ENCODE measurements around the gene LRRC75B. TPM values are rescaled to one million over a fixed set of nuclear protein-coding genes. Genes with fewer than 3 reads are reported as not detected.

The LRRC75B gene
- total and polyA plus RNA-seq, 2 of the 13 experiments (the other 11 are each of a cell fraction or from before 2014, with no cell fraction given), result 11.8 to 34.8 TPM

DNA sequence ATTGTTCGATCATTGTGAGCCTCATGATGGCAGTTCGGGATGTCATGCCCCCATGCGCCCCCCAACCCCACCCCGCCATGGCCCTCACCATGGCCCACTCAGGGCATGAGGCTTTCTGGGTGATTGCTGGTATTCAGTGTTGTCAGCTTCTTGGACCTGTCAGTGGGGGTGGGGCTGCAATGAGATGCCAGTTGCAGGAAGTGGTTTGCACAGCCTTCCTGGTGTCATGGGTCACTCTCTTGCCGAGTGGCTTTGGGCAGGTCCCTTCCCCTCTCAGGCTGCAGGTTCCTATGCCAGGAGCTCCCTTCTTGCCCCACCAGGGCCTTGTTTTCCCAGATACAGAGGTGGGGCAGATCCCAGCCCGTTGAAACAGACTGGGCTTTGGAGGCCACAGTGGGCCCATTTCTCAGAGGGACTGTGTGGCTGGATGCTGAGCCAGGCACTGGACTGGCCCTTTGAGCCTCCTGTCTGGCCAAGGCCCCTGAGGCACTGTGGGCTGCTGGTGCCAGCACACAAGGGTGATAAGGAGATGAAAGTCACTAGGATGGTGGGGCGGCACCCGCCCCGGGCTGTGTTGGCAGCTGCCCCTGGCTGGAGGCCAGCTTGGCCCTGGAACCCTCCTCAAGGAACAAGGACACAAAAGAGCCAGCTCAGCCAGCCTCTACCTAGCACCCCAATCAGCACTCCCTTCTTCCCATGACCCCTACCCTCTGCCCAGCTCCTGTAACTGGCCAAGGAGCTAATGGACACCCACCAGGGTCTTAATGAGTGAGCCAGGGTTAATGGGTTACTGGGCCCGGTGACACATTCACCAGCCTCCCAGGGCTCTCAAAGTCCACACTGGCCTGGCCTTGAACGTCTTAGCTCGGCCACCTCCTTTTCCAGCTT lies 8.6 kb upstream of the LRRC75B start (continued):
- 0 out of 2 replicates have a peak, but pooled peaks have one; percentile 44 for TF ChIP-seq ZNF878 (CRISPR knock-in tag; IDR thresholded peaks at IDR 0.05)
- TF ChIP-seq SOX13 (IDR thresholded peaks at IDR 0.05), result no peak
- TF ChIP-seq SOX13 (CRISPR knock-in tag; conservative IDR thresholded peaks at IDR 0.05 in 1 of 2, IDR thresholded peaks at IDR 0.05 in 1 of 2), result 0 out of 4 replicates have a peak, but pooled peaks of 1 of the 2 experiments have one; percentile 22
- TF ChIP-seq PITX1 (CRISPR knock-in tag; IDR thresholded peaks at IDR 0.05), result peak; percentile 72; the same call in 1 of the 2 replicates
- TF ChIP-seq, protein P1, sequence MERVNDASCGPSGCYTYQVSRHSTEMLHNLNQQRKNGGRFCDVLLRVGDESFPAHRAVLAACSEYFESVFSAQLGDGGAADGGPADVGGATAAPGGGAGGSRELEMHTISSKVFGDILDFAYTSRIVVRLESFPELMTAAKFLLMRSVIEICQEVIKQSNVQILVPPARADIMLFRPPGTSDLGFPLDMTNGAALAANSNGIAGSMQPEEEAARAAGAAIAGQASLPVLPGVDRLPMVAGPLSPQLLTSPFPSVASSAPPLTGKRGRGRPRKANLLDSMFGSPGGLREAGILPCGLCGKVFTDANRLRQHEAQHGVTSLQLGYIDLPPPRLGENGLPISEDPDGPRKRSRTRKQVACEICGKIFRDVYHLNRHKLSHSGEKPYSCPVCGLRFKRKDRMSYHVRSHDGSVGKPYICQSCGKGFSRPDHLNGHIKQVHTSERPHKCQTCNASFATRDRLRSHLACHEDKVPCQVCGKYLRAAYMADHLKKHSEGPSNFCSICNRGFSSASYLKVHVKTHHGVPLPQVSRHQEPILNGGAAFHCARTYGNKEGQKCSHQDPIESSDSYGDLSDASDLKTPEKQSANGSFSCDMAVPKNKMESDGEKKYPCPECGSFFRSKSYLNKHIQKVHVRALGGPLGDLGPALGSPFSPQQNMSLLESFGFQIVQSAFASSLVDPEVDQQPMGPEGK (CRISPR knock-in tag; IDR thresholded peaks at IDR 0.05), result 0 out of 2 replicates have a peak, but pooled peaks have one; percentile 9
- TF ChIP-seq, protein P2, sequence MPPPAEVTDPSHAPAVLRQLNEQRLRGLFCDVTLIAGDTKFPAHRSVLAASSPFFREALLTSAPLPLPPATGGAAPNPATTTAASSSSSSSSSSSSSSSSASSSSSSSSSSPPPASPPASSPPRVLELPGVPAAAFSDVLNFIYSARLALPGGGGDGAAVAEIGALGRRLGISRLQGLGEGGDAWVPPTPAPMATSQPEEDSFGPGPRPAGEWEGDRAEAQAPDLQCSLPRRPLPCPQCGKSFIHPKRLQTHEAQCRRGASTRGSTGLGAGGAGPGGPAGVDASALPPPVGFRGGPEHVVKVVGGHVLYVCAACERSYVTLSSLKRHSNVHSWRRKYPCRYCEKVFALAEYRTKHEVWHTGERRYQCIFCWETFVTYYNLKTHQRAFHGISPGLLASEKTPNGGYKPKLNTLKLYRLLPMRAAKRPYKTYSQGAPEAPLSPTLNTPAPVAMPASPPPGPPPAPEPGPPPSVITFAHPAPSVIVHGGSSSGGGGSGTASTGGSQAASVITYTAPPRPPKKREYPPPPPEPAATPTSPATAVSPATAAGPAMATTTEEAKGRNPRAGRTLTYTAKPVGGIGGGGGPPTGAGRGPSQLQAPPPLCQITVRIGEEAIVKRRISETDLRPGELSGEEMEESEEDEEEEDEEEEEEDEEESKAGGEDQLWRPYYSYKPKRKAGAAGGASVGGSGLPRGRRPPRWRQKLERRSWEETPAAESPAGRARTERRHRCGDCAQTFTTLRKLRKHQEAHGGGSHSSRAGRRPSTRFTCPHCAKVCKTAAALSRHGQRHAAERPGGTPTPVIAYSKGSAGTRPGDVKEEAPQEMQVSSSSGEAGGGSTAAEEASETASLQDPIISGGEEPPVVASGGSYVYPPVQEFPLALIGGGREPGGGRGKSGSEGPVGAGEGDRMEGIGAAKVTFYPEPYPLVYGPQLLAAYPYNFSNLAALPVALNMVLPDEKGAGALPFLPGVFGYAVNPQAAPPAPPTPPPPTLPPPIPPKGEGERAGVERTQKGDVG (CRISPR knock-in tag; IDR thresholded peaks at IDR 0.05; ENCODE audit: borderline replicate concordance), result 0 out of 2 replicates have a peak, but pooled peaks have one; percentile 36
- no peak for TF ChIP-seq FLYWCH1 (CRISPR knock-in tag; IDR thresholded peaks at IDR 0.05)
- TF ChIP-seq, protein P3, sequence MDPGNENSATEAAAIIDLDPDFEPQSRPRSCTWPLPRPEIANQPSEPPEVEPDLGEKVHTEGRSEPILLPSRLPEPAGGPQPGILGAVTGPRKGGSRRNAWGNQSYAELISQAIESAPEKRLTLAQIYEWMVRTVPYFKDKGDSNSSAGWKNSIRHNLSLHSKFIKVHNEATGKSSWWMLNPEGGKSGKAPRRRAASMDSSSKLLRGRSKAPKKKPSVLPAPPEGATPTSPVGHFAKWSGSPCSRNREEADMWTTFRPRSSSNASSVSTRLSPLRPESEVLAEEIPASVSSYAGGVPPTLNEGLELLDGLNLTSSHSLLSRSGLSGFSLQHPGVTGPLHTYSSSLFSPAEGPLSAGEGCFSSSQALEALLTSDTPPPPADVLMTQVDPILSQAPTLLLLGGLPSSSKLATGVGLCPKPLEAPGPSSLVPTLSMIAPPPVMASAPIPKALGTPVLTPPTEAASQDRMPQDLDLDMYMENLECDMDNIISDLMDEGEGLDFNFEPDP (CRISPR knock-in tag; conservative IDR thresholded peaks at IDR 0.05), result no peak
- peak; percentile 90; the same call in 1 of the 2 replicates for TF ChIP-seq ERF (CRISPR knock-in tag; IDR thresholded peaks at IDR 0.05)
- TF ChIP-seq, protein P4, sequence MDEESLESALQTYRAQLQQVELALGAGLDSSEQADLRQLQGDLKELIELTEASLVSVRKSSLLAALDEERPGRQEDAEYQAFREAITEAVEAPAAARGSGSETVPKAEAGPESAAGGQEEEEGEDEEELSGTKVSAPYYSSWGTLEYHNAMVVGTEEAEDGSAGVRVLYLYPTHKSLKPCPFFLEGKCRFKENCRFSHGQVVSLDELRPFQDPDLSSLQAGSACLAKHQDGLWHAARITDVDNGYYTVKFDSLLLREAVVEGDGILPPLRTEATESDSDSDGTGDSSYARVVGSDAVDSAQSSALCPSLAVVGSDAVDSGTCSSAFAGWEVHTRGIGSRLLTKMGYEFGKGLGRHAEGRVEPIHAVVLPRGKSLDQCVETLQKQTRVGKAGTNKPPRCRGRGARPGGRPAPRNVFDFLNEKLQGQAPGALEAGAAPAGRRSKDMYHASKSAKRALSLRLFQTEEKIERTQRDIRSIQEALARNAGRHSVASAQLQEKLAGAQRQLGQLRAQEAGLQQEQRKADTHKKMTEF (CRISPR knock-in tag; IDR thresholded peaks at IDR 0.05), result peak; percentile 51; the same call in 1 of the 2 replicates
- TF ChIP-seq, protein P5, sequence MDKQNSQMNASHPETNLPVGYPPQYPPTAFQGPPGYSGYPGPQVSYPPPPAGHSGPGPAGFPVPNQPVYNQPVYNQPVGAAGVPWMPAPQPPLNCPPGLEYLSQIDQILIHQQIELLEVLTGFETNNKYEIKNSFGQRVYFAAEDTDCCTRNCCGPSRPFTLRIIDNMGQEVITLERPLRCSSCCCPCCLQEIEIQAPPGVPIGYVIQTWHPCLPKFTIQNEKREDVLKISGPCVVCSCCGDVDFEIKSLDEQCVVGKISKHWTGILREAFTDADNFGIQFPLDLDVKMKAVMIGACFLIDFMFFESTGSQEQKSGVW (CRISPR knock-in tag; IDR thresholded peaks at IDR 0.05; ENCODE audit: borderline replicate concordance), result no peak
- no peak for TF ChIP-seq NFKBIZ (CRISPR knock-in tag; IDR thresholded peaks at IDR 0.05)
- peak; percentile 34; the same call in 1 of the 2 replicates for TF ChIP-seq ZNF652 (CRISPR knock-in tag; IDR thresholded peaks at IDR 0.05; ENCODE audit: borderline replicate concordance, low read depth)
- no peak for TF ChIP-seq FOXM1 (CRISPR knock-in tag; IDR thresholded peaks at IDR 0.05)
- TF ChIP-seq ZNF317 (CRISPR knock-in tag; IDR thresholded peaks at IDR 0.05), result no peak
- TF ChIP-seq, protein P6, sequence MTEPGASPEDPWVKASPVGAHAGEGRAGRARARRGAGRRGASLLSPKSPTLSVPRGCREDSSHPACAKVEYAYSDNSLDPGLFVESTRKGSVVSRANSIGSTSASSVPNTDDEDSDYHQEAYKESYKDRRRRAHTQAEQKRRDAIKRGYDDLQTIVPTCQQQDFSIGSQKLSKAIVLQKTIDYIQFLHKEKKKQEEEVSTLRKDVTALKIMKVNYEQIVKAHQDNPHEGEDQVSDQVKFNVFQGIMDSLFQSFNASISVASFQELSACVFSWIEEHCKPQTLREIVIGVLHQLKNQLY (CRISPR knock-in tag; IDR thresholded peaks at IDR 0.05), result no peak
- 0 out of 4 replicates have a peak, but pooled peaks of 1 of the 2 experiments have one; percentile 19 for TF ChIP-seq NR2F1 (CRISPR knock-in tag; IDR thresholded peaks at IDR 0.05)

Data from HepG2 (cell line).